HG03064 (cell line): ENCODE measurements around the gene TEX44.
A peak's percentile ranks its signal among the peaks of the same experiment; 100 is the strongest.
"Not testable (repeated sequence)": the region's sequence is repeated elsewhere in the genome, so short reads cannot be mapped to it uniquely, and the experiment has no call there.

Source experiments
- ATAC-seq: cut with Tn5 transposase; IDR thresholded peaks from one replicate; pipeline ENCODE4 v1.9.1; 2021; ENCODE audit warnings: low read depth; ENCODE audit not compliant: unreplicated experiment

The TEX44 gene

DNA sequence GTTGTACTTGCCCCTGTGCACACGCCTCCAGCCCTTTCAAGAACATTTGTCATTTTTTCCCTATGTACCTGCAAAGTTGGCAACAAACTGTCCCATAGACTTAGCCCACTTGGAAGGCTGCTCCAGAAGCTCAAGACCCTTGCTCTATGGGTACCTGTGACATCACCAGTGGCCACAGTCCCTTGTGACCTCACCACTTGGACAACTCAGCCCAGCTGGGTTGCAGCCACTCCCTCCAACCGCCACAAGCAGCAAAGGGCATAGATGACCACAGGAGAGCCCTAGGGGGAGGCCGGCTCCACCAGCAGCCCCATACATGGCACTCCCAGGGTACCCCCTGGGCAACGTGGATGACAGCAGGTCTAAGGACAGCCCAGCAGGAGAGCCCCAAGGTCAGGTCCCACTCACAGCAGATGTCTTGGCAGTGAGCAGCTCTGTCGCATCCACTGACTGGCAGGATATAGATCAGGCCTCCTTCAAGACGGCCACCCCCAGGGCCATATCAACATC, at the start of gene TEX44:
TSS of gene TEX44 (plus strand) at position 229 of the 510 bp plus-strand sequence. CDS start at position 317, 88 bp downstream.
- ATAC-seq, result no peak

GRCh38 chr2:231545105-231545902, 47.4 kb upstream of the TEX44 start:
- ATAC-seq, result peak; percentile 99

- ATAC-seq, result no peak
These were observed 46.5 kb upstream of the TEX44 start for GRCh38 chr2:231546014-231546715.

- ATAC-seq, result no peak
These were observed 45.2 kb upstream of the TEX44 start for GRCh38 chr2:231547315-231548110.

GRCh38 chr2:231548752-231549151, 43.9 kb upstream of the TEX44 start:
- no peak for ATAC-seq

GRCh38 chr2:231549446-231550239, 43.0 kb upstream of the TEX44 start:
- no peak for ATAC-seq

DNA sequence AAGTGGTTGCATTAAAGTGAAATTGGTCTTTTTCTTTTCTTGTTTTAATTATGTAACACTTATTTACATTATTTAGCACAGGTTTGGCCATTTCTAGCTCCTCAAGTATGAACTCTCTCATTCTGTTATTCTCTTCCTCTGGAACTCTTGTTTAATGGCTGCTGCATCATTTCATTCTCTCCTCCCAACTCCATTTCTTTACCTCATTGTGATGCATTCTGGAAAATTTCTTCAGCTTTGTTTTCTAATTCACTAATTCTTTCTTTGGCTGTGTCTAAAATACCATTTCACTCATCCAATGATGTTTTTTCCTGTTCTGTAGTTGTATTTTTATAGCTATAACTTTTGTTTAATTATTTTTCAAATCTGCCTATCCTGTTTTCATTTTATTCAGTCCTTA, 39.9 kb upstream of the TEX44 start:
- ATAC-seq, result no peak

GRCh38 chr2:231554327-231554726, 38.3 kb upstream of the TEX44 start:
- ATAC-seq, result no peak

GRCh38 chr2:231554748-231555545, 37.7 kb upstream of the TEX44 start:
- ATAC-seq, result no peak

- ATAC-seq, result not testable (repeated sequence)
These were observed 36.2 kb upstream of the TEX44 start for GRCh38 chr2:231556496-231556895.

GRCh38 chr2:231556981-231557380, 35.7 kb upstream of the TEX44 start:
- no peak for ATAC-seq

- peak; percentile 68 for ATAC-seq
These were observed 35.0 kb upstream of the TEX44 start for GRCh38 chr2:231557571-231558217.

DNA sequence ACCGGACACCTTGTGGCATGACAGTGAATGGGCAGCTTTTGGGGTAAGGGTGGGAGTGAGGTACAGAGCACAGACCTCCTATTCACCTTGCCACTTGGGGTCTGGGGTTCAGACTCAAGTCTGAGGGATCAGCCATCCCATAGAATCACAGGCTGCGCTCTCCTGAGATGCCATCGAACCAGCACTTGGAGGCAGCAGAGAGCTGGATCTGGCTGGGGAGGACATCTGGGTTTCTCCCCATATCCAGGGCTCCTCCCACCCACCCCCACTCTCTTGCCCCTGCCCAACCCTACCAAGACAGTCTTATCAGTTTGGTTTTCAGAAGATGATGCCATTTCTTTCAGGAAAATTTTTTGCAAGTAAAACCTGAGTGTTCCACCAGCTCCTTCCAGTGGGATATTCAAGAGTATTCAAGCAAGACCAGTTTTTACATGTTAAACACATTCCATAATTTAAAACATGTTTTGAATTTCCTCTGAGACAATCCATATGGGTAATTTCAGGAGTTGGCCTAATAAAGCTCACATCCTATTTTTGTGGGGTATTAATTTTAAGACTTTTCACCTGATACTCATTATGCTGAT, 29.2 kb upstream of the TEX44 start:
- no peak for ATAC-seq

- ATAC-seq, result no peak
These were observed 26.6 kb upstream of the TEX44 start for GRCh38 chr2:231565887-231566594.

GRCh38 chr2:231567159-231567558, 25.5 kb upstream of the TEX44 start:
- ATAC-seq, result no peak

GRCh38 chr2:231568098-231568784, 24.4 kb upstream of the TEX44 start:
- no peak for ATAC-seq

DNA sequence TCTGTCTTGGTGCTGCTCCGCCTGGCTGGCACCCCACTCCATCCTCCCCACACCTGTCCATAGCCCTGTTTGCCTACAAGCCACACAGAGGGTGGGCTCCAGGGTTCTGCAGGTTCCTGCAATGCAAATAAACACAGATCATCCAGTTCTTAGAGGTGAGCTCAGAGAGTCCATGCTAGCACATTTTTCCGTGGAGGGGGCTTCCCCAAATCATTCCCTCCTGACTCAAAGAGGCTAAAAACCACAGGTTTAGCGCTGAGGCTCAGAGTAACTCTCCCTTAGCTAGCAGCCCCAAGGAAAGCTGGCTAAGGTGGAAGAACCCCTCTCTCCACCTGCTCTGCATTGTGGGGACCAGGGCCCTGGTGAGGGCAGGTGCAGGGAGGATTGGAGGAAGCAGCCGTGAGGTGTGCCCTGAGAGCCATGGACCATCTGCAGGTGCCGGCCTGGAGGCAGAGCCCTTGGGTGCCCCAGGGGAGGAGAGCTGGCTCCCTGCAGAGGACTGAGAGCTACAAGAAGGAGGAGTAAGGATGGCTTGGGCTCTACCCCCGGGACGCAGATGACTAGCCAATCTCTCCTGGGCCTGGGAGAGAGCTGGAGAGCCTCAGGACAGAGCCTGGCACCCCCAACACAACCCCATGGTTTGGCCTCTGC, 23.8 kb upstream of the TEX44 start:
- no peak for ATAC-seq
